CD1c-positive myeloid dendritic cell (primary cell): ENCODE results near the gene CELF6.

Experiments used
- DNase-seq: peaks from one replicate; pipeline ENCODE4 v3.0.0-alpha.2; 2016; ENCODE audit errors: extremely low spot score

CELF6 gene

DNA sequence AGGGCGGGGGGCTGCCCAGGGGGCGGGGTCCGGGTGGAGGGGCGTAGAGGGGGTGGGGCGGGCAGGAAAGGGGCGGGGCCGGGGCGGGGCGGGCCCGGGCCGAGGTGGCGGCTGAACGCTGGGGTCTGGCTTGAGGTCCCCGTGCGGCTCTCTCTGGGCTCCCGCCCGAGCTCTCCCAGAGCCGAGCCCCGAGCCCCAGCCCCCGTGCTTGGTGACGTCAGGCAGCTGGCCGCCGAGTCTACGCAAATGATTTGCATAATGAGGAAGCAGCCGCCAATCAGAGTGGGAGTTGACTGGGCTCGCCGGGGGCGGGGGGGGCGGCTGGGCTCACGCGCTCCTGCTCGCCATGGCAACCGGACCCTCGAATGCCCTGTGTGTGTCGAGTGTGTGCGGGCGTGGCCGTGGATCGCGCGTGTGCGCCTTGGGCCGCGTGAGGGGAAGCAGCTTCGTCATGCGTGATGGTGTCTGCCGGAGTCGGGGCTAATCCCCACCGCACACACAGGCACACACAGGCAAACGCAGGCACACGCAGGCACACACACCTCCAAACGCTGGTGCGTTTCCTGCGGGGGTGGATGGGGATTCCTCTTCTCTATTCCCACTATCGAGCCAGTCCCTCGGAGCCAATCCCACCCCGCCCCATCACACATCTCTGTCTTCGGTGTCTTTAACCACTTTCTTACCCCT lies at the start of gene CELF6:
TSS of gene CELF6 (minus strand) at position 173 of the 687 bp plus-strand sequence. CDS start 283 bp downstream, outside the sequence.
- DNase-seq = peak; percentile 94

GRCh38 chr15:72368899-72369298 lies 48.9 kb upstream of the CELF6 start:
- peak; percentile 78 for DNase-seq

DNA sequence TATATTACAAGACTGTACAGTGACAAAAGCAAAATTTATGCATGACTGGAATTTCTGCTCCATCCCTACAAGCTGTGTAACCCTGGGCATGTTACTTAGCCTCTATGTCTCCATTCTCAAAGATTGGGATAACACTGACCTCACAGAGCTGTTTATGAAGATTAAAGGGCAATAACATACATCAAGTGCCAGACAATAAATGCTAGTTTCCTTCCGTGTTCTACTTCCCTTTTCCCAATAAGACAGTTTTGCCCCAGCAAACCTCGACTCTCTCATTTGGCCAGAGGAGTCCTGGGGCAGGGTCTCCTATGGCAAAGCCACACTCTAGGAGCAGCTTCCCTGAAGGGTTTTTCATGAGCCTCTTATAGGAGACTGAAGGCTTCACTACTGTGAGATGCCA lies 48.4 kb upstream of the CELF6 start:
- peak; percentile 58 for DNase-seq

DNA sequence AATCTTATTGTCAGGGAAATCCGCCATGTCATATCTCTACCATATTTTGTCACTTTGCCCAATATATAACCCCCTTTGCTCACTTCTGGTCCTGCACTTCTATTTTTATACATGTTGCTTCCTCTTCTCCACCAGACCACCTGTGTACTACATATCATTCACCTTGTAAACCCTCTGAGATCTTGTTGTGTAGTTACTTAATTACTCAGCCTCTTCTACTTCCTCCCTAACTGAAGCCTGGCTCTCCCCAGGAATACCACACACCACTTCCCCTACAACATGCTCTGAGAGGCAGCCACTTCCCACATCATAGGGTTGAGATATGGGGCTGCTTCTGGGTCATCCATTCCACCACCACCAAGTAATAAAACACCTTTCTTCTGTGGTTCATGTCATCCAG lies 45.9 kb upstream of the CELF6 start:
- DNase-seq = peak; percentile 80

GRCh38 chr15:72361176-72361575 lies 41.2 kb upstream of the CELF6 start:
- peak; percentile 38 for DNase-seq

DNA sequence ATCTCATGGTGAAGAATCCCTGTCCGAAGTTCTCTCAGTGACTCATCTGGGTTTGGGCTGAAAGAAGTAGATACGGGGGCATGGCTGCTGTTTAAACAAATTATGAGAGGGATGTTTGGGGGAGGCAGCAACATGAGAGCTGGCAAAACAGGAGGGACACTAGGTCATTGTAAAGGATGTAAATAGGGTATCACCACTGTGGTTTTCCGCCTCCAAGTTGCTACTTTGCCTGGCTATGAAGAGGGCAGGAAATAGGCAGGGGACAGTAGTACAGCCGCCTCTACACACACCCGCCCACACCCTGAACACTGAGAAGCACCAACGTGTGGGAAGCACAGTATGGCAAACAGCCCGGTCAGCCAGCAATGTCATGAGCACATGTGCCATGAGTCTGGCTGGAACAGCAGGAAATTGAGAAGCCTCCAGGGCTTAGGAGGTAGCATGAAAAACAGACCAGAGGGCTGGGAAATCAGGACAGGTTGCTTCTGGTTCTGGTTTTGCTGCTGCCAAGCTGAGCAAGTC lies 38.8 kb upstream of the CELF6 start:
- peak; percentile 84 for DNase-seq

DNA sequence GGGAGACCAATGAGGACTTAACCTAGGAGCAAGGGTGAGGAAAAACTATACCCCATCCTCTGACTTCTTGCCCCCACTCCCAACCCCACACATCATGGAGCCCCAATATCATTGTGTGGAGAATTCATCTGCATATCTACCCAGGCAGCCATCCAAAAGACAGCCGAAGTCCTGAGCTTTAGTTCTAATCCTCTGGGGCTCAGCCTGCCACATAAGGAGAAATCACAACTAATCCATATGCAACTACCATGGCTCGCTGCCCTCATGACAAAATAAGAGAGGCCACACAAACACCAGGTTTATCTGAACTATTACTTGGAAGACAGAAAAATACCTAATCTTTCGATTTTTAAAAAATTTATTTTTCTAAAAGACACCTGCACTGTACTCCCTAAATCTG lies 38.2 kb upstream of the CELF6 start:
- DNase-seq = no peak

GRCh38 chr15:72354496-72354895 lies 34.5 kb upstream of the CELF6 start:
- no peak for DNase-seq

DNA sequence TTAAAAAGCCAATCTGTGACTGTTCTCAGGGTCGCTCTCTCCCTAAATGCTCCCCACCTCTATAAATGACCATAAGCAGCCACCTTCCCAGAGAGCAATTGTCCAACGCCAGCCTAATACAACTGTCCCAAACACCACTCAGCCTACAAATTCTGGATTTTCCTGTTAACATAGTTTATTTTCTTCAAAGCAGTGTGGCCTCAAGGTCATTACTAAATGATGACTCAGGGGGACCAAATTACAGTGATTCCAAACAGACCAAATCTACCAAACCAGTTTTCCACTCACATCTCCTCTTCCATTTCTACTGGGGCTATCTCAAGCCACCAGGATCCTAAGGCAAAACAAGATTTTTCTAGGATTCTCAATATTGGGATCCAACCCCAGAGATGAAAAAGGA lies 33.3 kb upstream of the CELF6 start:
- DNase-seq = no peak

DNA sequence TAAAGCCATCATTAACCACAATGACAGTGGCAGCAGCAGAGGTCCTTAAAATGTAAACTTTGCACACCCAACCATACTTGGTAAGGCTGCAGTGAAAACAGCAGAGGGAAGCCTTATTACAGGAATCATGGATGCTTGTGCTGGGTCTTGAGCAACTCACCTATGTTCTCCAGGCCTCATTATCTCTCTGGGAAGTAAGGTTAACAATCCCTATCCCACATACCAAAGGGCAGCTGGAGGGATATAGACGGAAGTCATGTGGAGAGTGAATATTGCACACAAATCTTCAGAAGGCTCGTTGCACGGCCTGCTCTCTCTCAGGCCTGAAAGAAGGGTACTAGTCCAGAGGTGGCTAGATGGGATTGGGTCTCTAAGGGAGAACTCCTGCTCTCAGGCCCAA lies 25.8 kb upstream of the CELF6 start:
- DNase-seq = no peak

DNA sequence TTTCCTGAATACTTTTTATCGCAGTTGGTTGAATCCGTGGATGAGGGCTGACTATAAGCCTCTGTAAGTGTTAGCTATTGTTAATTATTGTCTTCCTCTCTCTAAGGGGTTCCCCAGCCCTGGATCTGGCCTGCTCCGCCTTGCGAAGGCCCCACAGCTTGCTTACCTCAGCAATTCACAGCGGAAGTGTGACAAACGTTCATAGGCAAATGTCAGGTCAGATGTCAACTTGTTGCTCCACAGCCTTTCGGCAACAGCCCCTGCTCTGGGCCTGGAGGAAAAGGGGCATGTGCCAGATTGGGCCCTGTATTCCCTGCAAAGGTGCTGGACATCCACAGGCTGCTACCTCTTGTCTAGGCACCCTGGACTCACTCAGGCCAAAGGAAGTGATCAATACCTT lies 25.3 kb upstream of the CELF6 start:
- no peak for DNase-seq

GRCh38 chr15:72344602-72345001 lies 24.6 kb upstream of the CELF6 start:
- DNase-seq = no peak

- DNase-seq = peak; percentile 45
Observed at GRCh38 chr15:72342385-72342784, 22.4 kb upstream of the CELF6 start.

DNA sequence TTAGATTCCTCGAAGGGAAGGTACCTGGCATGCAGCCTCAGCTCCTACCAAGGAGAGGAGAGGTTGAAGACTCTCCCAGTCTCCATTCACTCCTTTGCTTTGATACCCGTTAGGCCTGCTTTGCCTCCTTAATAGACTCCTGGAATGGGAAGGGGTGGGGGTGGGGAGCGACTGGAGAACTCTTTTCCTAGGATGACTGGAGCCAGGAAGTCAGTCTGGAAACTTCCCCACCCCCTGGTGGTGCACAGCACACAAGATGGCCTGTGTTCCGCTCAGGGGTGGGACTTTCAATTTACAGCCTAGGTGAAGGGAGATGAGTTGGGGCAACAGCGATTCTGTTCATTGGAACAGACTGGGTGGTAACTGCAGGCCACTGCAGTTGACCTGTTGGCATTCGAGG lies 21.4 kb upstream of the CELF6 start:
- no peak for DNase-seq

DNA sequence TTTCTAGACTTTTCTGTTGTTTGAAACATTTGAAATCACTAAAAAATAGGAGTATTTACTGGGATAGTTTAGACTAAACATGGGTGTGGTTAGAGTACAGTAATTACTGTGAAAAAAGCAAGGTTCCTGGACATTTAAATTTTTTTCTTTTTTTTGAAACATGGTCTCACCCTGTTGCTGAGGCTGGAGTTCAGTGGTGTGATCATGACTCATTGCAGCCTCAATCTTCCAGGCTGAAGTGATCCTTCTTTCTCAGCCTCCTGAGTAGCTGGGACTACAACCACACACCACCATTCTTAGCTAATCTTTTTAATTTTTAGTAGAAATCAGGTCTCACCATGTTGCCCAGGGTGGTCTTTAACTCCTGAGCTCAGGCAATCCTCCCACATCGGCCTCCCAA lies 20.4 kb upstream of the CELF6 start:
- DNase-seq = no peak

- peak; percentile 43 for DNase-seq
Observed at GRCh38 chr15:72339777-72340177, 19.8 kb upstream of the CELF6 start.

- DNase-seq = peak; percentile 34
Observed at GRCh38 chr15:72338617-72339321, 18.8 kb upstream of the CELF6 start.

DNA sequence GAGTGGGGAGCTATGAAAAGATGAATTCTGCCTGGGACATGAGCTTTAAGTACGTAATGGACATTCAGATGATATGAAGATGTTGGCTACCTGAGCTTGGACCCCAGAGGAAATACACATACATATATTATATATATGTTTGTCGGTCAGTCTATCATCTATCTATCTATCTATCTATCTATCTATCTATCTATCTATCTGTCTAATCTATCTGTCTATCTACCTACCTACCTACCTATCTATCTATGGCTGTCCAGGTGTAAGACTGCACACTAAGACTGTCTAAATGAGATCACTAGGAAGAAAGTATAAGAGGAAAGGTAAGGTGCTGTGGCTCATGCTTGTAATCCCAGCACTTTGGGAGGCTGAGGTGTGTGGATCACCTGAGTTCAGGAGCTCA lies 18.2 kb upstream of the CELF6 start:
- no peak for DNase-seq

GRCh38 chr15:72334842-72335241 lies 14.9 kb upstream of the CELF6 start:
- DNase-seq = no peak

- DNase-seq = no peak
Observed at GRCh38 chr15:72331021-72331420, 11.1 kb upstream of the CELF6 start.

DNA sequence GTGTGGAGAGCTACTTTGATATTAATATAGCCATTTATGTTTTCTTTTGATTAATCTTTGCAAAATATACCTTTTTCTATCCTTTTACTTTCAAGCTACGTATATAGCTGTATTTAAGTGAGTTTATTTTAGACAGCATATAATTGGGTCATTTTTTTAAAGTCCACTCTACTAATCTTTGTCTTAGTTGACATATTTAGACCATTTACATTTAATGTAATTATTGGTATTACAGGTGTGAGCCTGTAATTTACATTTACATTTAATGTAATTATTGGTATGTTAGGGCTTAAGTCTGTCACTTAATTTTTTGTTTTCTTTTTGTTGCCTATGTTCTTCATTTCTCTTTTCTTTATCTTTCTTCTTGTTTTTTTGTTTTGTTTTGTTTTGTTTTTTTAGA lies 3.8 kb upstream of the CELF6 start:
- DNase-seq = no peak

- peak; percentile 71 for DNase-seq
Observed at GRCh38 chr15:72319360-72319984, 485 bp downstream of the CELF6 start.

DNA sequence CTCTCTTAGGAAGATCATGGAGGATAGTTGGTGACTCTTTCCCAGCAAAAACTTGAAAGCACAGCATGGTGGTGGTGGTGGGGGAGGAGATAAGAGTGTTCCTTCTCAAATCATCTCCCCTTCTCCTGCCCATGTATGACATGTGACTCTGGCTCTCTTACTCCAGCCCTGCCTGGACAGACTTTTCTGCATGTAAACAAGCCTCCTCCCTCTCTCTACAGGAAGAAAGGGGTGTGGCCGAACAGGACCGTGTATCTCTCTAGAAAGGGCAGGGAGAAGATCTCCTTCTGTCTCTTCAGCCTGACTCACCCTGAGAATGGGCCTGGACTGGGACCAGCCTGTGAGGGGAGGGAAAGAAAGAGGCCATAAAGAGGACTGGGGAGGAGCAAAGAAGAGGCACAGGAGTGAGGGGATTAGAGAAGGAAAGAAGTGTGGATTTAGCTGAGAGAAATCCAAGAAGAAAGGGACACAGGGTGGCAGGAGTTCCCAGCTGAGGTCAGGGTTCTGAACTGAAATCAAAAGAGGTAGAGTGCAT lies 1.5 kb downstream of the CELF6 start:
- DNase-seq = no peak
